Heart left ventricle (tissue), 13 donors: ENCODE measurements around the gene GLI2.

ENCODE experiments used
- CTCF ChIP-seq, 12 donors: fragments of 200-600 bp; sonication (generic) in 4 of 12; IDR thresholded peaks; one replicate each; pipeline versions ENCODE4 v1.5.0 to v1.8.0; 2018 to 2022; ENCODE audit warnings: antibody characterized with exemption in 12 of 12, mild to moderate bottlenecking in 5 of 12
- POLR2A ChIP-seq, 2 donors: fragments of 450-650 bp; IDR thresholded peaks; one replicate each; pipeline ENCODE4 v1.6.1; 2017; ENCODE audit warnings: antibody characterized with exemption in 2 of 2, mild to moderate bottlenecking in 2 of 2, moderate library complexity in 2 of 2
- donor health status: ischemic (EF 13 %, LVEDD 7.1; RV severe dilation, severe dysfunction).
- donor health status: DM: no; HTN: yes; CAD: no.
- donor health status: DM: no; HTN: no; CAD: no.
- donor health status: ischemic (EF 25% LVEDD 6.9; RV normal size, moderate dysfunction).
- donor health status: ischemic (EF 25% LVEDD 5.7; RV mildly dilated, moderate dysfunction).
- donor health status: ischemic (EF 35%, LVEDD 5.7; RV mildly dilated, moderate dysfunction).
- donor health status: nonischemic (EF 11% LVEDD 7.7; RV severe dilation, severe dysfunction).
- donor health status: DM: yes; HTN: yes; CAD: no.
- donor health status: PGD.
- donor health status: ischemic (EF 29% LVEDD 5.4; RV normal size, mild dysfunction).
- donor health status: nonischemic (EF 23%, LVEDD 6.1; RV moderate dilation, normal function).

- no peak for TF ChIP-seq POLR2A (IDR thresholded peaks at IDR 0.05)
- TF ChIP-seq CTCF (IDR thresholded peaks at IDR 0.05): no peak
Measured at GRCh38 chr2:120746144-120746543, 10.5 kb downstream of the GLI2 start.
